Measurements from ENCODE around the gene CACNA1D. TPM values are rescaled to one million over a fixed set of nuclear protein-coding genes. Genes with fewer than 3 reads are reported as not detected.

Gene CACNA1D
- total RNA-seq, 1 donor from 2014 or later: 47.2 TPM

DNA sequence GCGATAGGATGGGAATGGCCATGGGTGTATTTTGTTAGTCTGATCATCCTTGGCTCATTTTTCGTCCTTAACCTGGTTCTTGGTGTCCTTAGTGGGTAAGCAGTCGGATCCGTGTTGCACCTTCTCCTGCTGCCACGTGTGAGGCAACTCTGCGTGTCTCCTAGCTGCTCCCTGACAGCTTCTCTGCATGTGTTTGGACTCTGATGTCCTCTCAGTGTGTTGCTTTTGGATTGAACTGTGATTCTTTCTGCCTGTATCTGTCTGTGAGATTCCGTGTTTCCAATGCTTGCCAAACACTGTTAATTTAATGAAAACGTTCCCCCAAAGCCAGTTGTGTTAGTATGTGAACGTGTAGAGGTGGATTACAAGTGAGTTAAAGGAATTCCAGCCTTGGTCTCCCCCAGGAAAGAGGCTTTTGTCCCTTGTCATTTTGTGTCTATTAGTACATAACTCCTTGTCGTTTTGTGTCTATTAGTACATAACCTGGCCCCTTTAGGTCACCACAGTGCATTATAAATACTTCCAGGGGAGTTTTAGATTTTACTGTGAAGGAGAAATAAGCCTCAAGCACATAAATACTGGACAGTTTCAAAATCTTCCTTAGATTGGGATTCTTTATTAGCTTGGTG lies 179.4 kb downstream of the CACNA1D start:
- DNase-seq (no peak), ATAC-seq (no peak)
- H3K9me3 ChIP-seq: no peaks in the 10 kb centered on the region
- no peaks in the 10 kb centered on the region for H3K36me3 ChIP-seq
- no peak overlapping the region for H3K4me3 ChIP-seq
- intact Hi-C loops (cut with DNase I): no loop called here
- no peak for TF ChIP-seq CTCF (IDR thresholded peaks at IDR 0.05)
- H3K27ac ChIP-seq: no peak overlapping the region
- no peaks in the 10 kb centered on the region for H3K27me3 ChIP-seq
- no peaks in the 10 kb centered on the region for H3K4me1 ChIP-seq

GRCh38 chr3:53674582-53674981 lies 180.2 kb downstream of the CACNA1D start:
- no peak for ATAC-seq
- no peak for DNase-seq
- no peak for TF ChIP-seq CTCF (IDR thresholded peaks at IDR 0.05)
- intact Hi-C loops (cut with DNase I): no loop called here
- Histone ChIP-seq H3K4me1 (no peaks in the 10 kb centered on the region), H3K9me3 (no peaks in the 10 kb centered on the region), H3K36me3 (no peaks in the 10 kb centered on the region), H3K27ac (no peak overlapping the region), H3K4me3 (no peak overlapping the region), H3K27me3 (no peaks in the 10 kb centered on the region)

GRCh38 chr3:53675022-53675697 lies 180.7 kb downstream of the CACNA1D start:
- no peaks in the 10 kb centered on the region for H3K36me3 ChIP-seq
- TF ChIP-seq CTCF (IDR thresholded peaks at IDR 0.05): no peak
- no peak overlapping the region for H3K4me3 ChIP-seq
- no peaks in the 10 kb centered on the region for H3K9me3 ChIP-seq
- peak; percentile 24 for ATAC-seq
- H3K27me3 ChIP-seq: no peaks in the 10 kb centered on the region
- DNase-seq: no peak
- intact Hi-C loops (cut with DNase I): no loop called here
- no peak overlapping the region for H3K27ac ChIP-seq
- H3K4me1 ChIP-seq: no peaks in the 10 kb centered on the region

- Histone ChIP-seq H3K4me1 (no peaks in the 10 kb centered on the region), H3K27me3 (no peaks in the 10 kb centered on the region), H3K4me3 (no peak overlapping the region), H3K36me3 (no peaks in the 10 kb centered on the region), H3K27ac (no peak overlapping the region), H3K9me3 (no peaks in the 10 kb centered on the region)
- intact Hi-C loops (cut with DNase I): no loop called here
- DNase-seq: no peak
- ATAC-seq: no peak
- no peak for TF ChIP-seq CTCF (IDR thresholded peaks at IDR 0.05)
These were observed 181.5 kb downstream of the CACNA1D start for GRCh38 chr3:53675942-53676341.

GRCh38 chr3:53677413-53677812 lies 183.0 kb downstream of the CACNA1D start:
- H3K27ac ChIP-seq: no peak overlapping the region
- ATAC-seq: peak; percentile 85

More at GRCh38 chr3:53677413-53677812, 183.0 kb downstream of the CACNA1D start:
- Histone ChIP-seq H3K36me3 (no peaks in the 10 kb centered on the region), H3K4me3 (no peak overlapping the region), H3K4me1 (no peaks in the 10 kb centered on the region), H3K9me3 (no peaks in the 10 kb centered on the region), H3K27me3 (peaks cover 5% of the 10 kb centered on the region)
- intact Hi-C loops (cut with DNase I): no loop called here
- no peak for DNase-seq
- TF ChIP-seq CTCF (IDR thresholded peaks at IDR 0.05): peak; percentile 33

Measured in upper lobe of right lung (tissue), 1 donor.